GM18511 (cell line): ENCODE data around the gene IQCM.

ENCODE experiments used
- ATAC-seq: cut with Tn5 transposase; IDR thresholded peaks from one replicate; pipeline ENCODE4 v1.9.1; 2021; ENCODE audit warnings: mild to moderate bottlenecking, moderate library complexity; ENCODE audit not compliant: unreplicated experiment

Gene IQCM

GRCh38 chr4:149328161-149328560 is 487.5 kb downstream of the IQCM start:
- no peak for ATAC-seq

- no peak for ATAC-seq
Observed at GRCh38 chr4:149322203-149322602, 493.4 kb downstream of the IQCM start.

GRCh38 chr4:149321438-149321837 is 494.2 kb downstream of the IQCM start:
- no peak for ATAC-seq

GRCh38 chr4:149311076-149311475 is 504.6 kb downstream of the IQCM start:
- no peak for ATAC-seq

GRCh38 chr4:149306537-149306936 is 509.1 kb downstream of the IQCM start:
- no peak for ATAC-seq
